ENCODE results near the gene AQP1.

GRCh38 chr7:30963842-30964241 lies 52.2 kb downstream of the AQP1 start, which contains the start of gene GHRHR:
- no peak for TF ChIP-seq CTCF (IDR thresholded peaks at IDR 0.05)
- TF ChIP-seq POLR2A (IDR thresholded peaks at IDR 0.05) = no peak
